CD4-positive, alpha-beta memory T cell (primary cell): ENCODE data around the gene TMEM237. TPM values are rescaled to one million over a fixed set of nuclear protein-coding genes. Genes with fewer than 3 reads are reported as not detected.

Experiments used
- CTCF ChIA-PET: fragments of 350-600 bp; sonication (Branson Sonifier 250); formaldehyde crosslinking; loops from one replicate; lab custom pipeline; 2021; ENCODE audit warnings: inconsistent platforms; ENCODE audit not compliant: partially characterized antibody; lab: Charles Lee
- POLR2A ChIA-PET: fragments of 350-600 bp; sonication (Branson Sonifier 250); formaldehyde crosslinking; loops from one replicate; lab custom pipeline; 2021; ENCODE audit not compliant: partially characterized antibody; lab: Charles Lee
- DNase-seq, 5 donors: peaks; one replicate each; pipeline versions ENCODE4 v3.0.0 to v3.0.0-alpha.2; 2020 to 2022; ENCODE audit warnings: mixed read lengths in 1 of 5
- H3K27ac ChIP-seq: one replicate; pipeline ENCODE4 v1.7.0; 2013; ENCODE audit warnings: low read depth, low read length
- H3K27me3 ChIP-seq: 2 replicates; pipeline ENCODE4 v1.7.0; 2013; ENCODE audit warnings: mild to moderate bottlenecking, low read length, moderate library complexity; ENCODE audit not compliant: insufficient read depth
- H3K36me3 ChIP-seq: 2 replicates; pipeline ENCODE4 v1.7.0; 2013; ENCODE audit warnings: mild to moderate bottlenecking, low read length, moderate library complexity; ENCODE audit not compliant: insufficient read depth
- H3K4me1 ChIP-seq: 2 replicates; pipeline ENCODE4 v1.7.0; 2013; ENCODE audit warnings: mild to moderate bottlenecking, low read length, moderate library complexity; ENCODE audit not compliant: insufficient read depth
- H3K4me3 ChIP-seq, 2 donors: one replicate each; pipeline ENCODE4 v1.7.0; 2013; ENCODE audit warnings: low read length in 2 of 2, mild to moderate bottlenecking in 1 of 2
- H3K9me3 ChIP-seq, 2 donors: one replicate each; pipeline ENCODE4 v1.7.0; 2013; ENCODE audit warnings: low read length in 2 of 2, control low read depth in 1 of 2; ENCODE audit not compliant: control insufficient read depth in 1 of 2
- H3K27ac Mint-ChIP-seq, 7 donors: one replicate each; pipeline ENCODE4 v1.8.0; 2020 to 2021; ENCODE audit warnings: mixed read lengths in 7 of 7, mild to moderate bottlenecking in 6 of 7, inconsistent platforms in 3 of 7, moderate library complexity in 3 of 7
- H3K27me3 Mint-ChIP-seq, 2 donors: one replicate each; pipeline ENCODE4 v1.8.0; 2020 to 2021; ENCODE audit warnings: mixed read lengths in 2 of 2
- H3K36me3 Mint-ChIP-seq, 2 donors: one replicate each; pipeline ENCODE4 v1.8.0; 2020 to 2021; ENCODE audit warnings: mixed read lengths in 2 of 2, inconsistent platforms in 1 of 2, mild to moderate bottlenecking in 1 of 2
- H3K4me1 Mint-ChIP-seq, 4 donors: one replicate each; pipeline ENCODE4 v1.8.0; 2020 to 2021; ENCODE audit warnings: mixed read lengths in 4 of 4, mild to moderate bottlenecking in 1 of 4
- H3K4me3 Mint-ChIP-seq, 8 donors: one replicate each; pipeline ENCODE4 v1.8.0; 2020 to 2021; ENCODE audit warnings: mixed read lengths in 8 of 8, mild to moderate bottlenecking in 7 of 8, moderate library complexity in 6 of 8, inconsistent platforms in 3 of 8
- H3K9me3 Mint-ChIP-seq, 8 donors: one replicate each; pipeline ENCODE4 v1.8.0; 2020 to 2021; ENCODE audit warnings: mixed read lengths in 8 of 8, mild to moderate bottlenecking in 5 of 8, inconsistent platforms in 3 of 8, moderate library complexity in 1 of 8
- intact Hi-C: fragments of 100-400 bp; cut with micrococcal nuclease; formaldehyde crosslinking; loops from one replicate; pipeline ENCODE4 v1.15.1; 2023
- polyA plus RNA-seq, 2 donors: library from polyadenylated mRNA; unstranded; fragments of 300-500 nt; fragmentation: Illumina TruSeq; gene quantifications; one replicate each; pipeline ENCODE4 v1.2.3, GENCODE V29; 2021
- total RNA-seq, 2 experiments: library from RNA; stranded (reverse); gene quantifications; one replicate each; pipeline ENCODE4 v1.2.3, GENCODE V29; 2021

The TMEM237 gene
- total and polyA plus RNA-seq, 4 experiments from 2014 or later, result 2.4 to 5.2 (median 3.8) TPM

DNA sequence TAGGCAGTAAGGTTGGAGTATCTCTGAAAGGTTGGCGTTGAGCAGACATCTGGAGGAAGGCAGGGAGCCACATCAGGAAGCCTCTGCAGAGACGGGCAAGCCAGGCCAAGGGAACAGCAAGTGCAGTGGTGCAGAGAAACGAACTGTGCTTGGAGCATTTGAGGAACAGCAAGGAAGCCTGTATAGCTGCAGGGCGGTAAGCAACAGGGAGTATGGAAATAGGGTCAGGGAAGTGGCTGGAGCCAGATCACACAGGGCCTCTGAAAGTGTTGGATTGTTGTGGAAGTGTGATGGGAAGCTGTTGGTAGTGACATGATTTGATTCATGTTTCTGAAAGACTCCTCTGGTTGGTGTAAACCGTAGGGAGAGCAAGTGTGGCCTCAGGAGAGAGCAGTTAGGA lies 13.4 kb upstream of the TMEM237 start:
- Histone ChIP-seq H3K36me3 (no peaks in the 10 kb centered on the region), H3K4me3 (no peak overlapping the region), H3K9me3 (no peaks in the 10 kb centered on the region), H3K27me3 (no peaks in the 10 kb centered on the region), H3K4me1 (no peaks in the 10 kb centered on the region), H3K27ac (no peak overlapping the region)
- Mint-ChIP-seq H3K4me1 (peaks cover 0 to 2% (median 0%) of the 10 kb centered on the region in 4 donors), H3K27ac (no peak overlapping the region), H3K27me3 (peaks cover 14 to 15% of the 10 kb centered on the region in 2 donors), H3K9me3 (no peaks in the 10 kb centered on the region), H3K4me3 (no peak overlapping the region), H3K36me3 (no peaks in the 10 kb centered on the region)
- CTCF ChIA-PET, result no interaction called here
- DNase-seq, result no peak
- intact Hi-C loops, result no loop called here
- POLR2A ChIA-PET, result interaction anchor here (2.8 kb wide), 1 partner anchor 14 kb away, joined by 15 read pairs; the partner anchor contains the start of gene TMEM237

- Mint-ChIP-seq H3K9me3 (no peaks in the 10 kb centered on the region), H3K27ac (no peak overlapping the region), H3K4me1 (peaks cover 0 to 2% (median 0%) of the 10 kb centered on the region in 4 donors), H3K27me3 (peaks cover 14 to 15% of the 10 kb centered on the region in 2 donors), H3K36me3 (no peaks in the 10 kb centered on the region), H3K4me3 (no peak overlapping the region)
- Histone ChIP-seq H3K27ac (no peak overlapping the region), H3K9me3 (no peaks in the 10 kb centered on the region), H3K36me3 (no peaks in the 10 kb centered on the region), H3K4me1 (no peaks in the 10 kb centered on the region), H3K27me3 (no peaks in the 10 kb centered on the region), H3K4me3 (no peak overlapping the region)
- ChIA-PET POLR2A (interaction anchor here (2.8 kb wide), 1 partner anchor 13 kb away, joined by 15 read pairs; the partner anchor contains the start of gene TMEM237), CTCF (no interaction called here)
- peak in 1 of 5 donors; percentile 7 for DNase-seq
- intact Hi-C loops, result no loop called here
Measured at GRCh38 chr2:201656102-201656501, 12.8 kb upstream of the TMEM237 start.

DNA sequence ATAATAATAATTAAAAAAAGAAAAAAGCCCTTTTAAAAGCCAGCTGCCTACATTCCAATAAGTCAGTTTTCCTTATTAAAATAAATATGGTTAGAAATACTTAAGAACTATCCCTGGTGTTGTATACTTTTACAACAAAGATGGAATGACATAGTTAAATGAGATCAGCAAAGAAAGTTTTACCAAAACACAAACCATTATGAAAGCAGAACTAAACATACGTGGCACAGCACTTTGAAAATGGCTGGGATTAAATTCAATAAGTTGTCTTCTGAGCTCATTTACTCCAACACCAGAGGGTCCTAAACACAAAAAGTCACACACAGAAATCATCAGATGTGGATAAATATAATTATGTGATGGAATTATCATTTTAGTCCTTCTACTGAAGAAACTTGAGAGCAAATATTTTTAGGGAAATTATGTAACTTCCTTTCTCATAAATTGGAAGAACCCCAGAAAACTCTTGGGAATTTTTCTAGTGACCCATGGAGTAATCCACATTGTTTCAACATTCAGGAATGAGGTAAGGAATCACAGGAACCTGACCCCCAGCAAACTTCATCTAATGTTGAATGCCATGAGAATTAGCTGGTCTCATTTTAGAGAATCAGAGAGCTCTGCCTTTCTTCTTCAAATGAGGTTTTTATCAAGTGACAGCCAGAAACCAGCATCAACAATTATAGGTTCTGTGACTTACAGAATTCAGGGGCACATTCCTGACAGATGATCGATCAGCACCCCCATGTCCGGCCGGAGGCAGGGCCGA lies 11.5 kb upstream of the TMEM237 start:
- no peak for DNase-seq
- no peaks in the 10 kb centered on the region for H3K27me3 ChIP-seq
- peaks cover 0 to 2% (median 0%) of the 10 kb centered on the region in 4 donors for H3K4me1 Mint-ChIP-seq
- no peaks in the 10 kb centered on the region for H3K36me3 Mint-ChIP-seq
- H3K27ac Mint-ChIP-seq, result no peak overlapping the region
- H3K27me3 Mint-ChIP-seq, result peaks cover 18 to 19% of the 10 kb centered on the region in 2 donors
- CTCF ChIA-PET, result no interaction called here
- no peak overlapping the region for H3K4me3 Mint-ChIP-seq
- H3K4me3 ChIP-seq, result no peak overlapping the region
- no peak overlapping the region for H3K27ac ChIP-seq
- no peaks in the 10 kb centered on the region for H3K4me1 ChIP-seq
- POLR2A ChIA-PET, result no interaction called here
- H3K36me3 ChIP-seq, result no peaks in the 10 kb centered on the region
- H3K9me3 ChIP-seq, result no peaks in the 10 kb centered on the region
- H3K9me3 Mint-ChIP-seq, result no peaks in the 10 kb centered on the region
- intact Hi-C loops, result no loop called here

GRCh38 chr2:201653221-201653620 lies 9.9 kb upstream of the TMEM237 start:
- ChIA-PET CTCF (no interaction called here), POLR2A (no interaction called here)
- Histone ChIP-seq H3K36me3 (no peaks in the 10 kb centered on the region), H3K27me3 (no peaks in the 10 kb centered on the region), H3K27ac (no peak overlapping the region), H3K9me3 (no peaks in the 10 kb centered on the region), H3K4me3 (no peak overlapping the region), H3K4me1 (no peaks in the 10 kb centered on the region)
- intact Hi-C loops, result no loop called here
- H3K27ac Mint-ChIP-seq, result peak overlapping the region in 1 of 7 donors; percentile 15
- no peak overlapping the region for H3K4me3 Mint-ChIP-seq
- DNase-seq, result no peak
- H3K4me1 Mint-ChIP-seq, result peaks cover 0 to 2% (median 0%) of the 10 kb centered on the region in 4 donors
- H3K27me3 Mint-ChIP-seq, result peaks cover 17 to 19% of the 10 kb centered on the region in 2 donors
- H3K36me3 Mint-ChIP-seq, result no peaks in the 10 kb centered on the region
- H3K9me3 Mint-ChIP-seq, result no peaks in the 10 kb centered on the region

DNA sequence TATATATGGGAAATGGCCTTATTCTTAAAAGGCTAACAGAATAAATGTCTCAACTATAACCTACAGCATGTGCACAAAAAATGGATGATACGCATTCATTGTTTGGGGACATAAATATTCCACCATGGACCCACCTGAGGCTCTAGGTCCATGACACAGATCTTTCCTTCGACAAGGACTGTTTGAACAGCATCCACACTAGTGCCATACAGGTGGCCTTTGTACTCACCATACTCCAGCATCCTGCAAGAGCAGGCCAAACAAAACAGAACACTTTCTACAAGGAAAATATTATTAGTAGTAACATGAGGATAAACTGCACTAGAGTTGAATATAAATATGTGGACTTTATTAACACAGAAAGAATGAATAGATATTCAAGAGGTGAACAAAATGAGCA lies 6.1 kb upstream of the TMEM237 start:
- Mint-ChIP-seq H3K27me3 (peaks cover 13 to 17% of the 10 kb centered on the region in 2 donors), H3K36me3 (no peaks in the 10 kb centered on the region), H3K9me3 (no peaks in the 10 kb centered on the region), H3K27ac (no peak overlapping the region), H3K4me1 (peaks cover 0 to 1% (median 0%) of the 10 kb centered on the region in 4 donors), H3K4me3 (no peak overlapping the region)
- H3K4me3 ChIP-seq, result no peak overlapping the region
- POLR2A ChIA-PET, result no interaction called here
- no peaks in the 10 kb centered on the region for H3K9me3 ChIP-seq
- intact Hi-C loops, result no loop called here
- H3K36me3 ChIP-seq, result no peaks in the 10 kb centered on the region
- H3K27ac ChIP-seq, result no peak overlapping the region
- H3K4me1 ChIP-seq, result no peaks in the 10 kb centered on the region
- H3K27me3 ChIP-seq, result no peaks in the 10 kb centered on the region
- no peak for DNase-seq
- CTCF ChIA-PET, result no interaction called here

- H3K4me1 ChIP-seq, result no peaks in the 10 kb centered on the region
- no peak overlapping the region for H3K27ac Mint-ChIP-seq
- H3K9me3 ChIP-seq, result no peaks in the 10 kb centered on the region
- no peaks in the 10 kb centered on the region for H3K9me3 Mint-ChIP-seq
- no peak overlapping the region for H3K4me3 Mint-ChIP-seq
- ChIA-PET POLR2A (no interaction called here), CTCF (no interaction called here)
- no peaks in the 10 kb centered on the region for H3K36me3 ChIP-seq
- peaks cover 4 to 7% of the 10 kb centered on the region in 2 donors for H3K27me3 Mint-ChIP-seq
- DNase-seq, result no peak
- H3K4me1 Mint-ChIP-seq, result peaks cover 3 to 15% (median 4%) of the 10 kb centered on the region in 4 donors
- no peak overlapping the region for H3K27ac ChIP-seq
- no peak overlapping the region for H3K4me3 ChIP-seq
- no peaks in the 10 kb centered on the region for H3K27me3 ChIP-seq
- intact Hi-C loops, result no loop called here
- peaks cover 0 to 5% of the 10 kb centered on the region in 2 donors for H3K36me3 Mint-ChIP-seq
Measured at GRCh38 chr2:201647431-201647830, 4.1 kb upstream of the TMEM237 start.

GRCh38 chr2:201644001-201644400 lies 698 bp upstream of the TMEM237 start:
- Histone ChIP-seq H3K4me1 (no peaks in the 10 kb centered on the region), H3K36me3 (no peaks in the 10 kb centered on the region), H3K27ac (no peak overlapping the region), H3K4me3 (no peak overlapping the region), H3K27me3 (no peaks in the 10 kb centered on the region), H3K9me3 (no peaks in the 10 kb centered on the region)
- peak overlapping the region; percentile 49 to 89 (median 85) for H3K4me3 Mint-ChIP-seq
- ChIA-PET CTCF (no interaction called here), POLR2A (interaction anchor here (1.2 to 2.9 kb wide), 4 partner anchors 13 to 528 kb away, joined by 3 to 29 read pairs (median 16); partner anchors contain the start of genes ALS2, CFLAR, STRADB and TRAK2)
- peaks cover 0 to 8% of the 10 kb centered on the region in 2 donors for H3K36me3 Mint-ChIP-seq
- H3K4me1 Mint-ChIP-seq, result peaks cover 7 to 23% (median 7%) of the 10 kb centered on the region in 4 donors
- H3K9me3 Mint-ChIP-seq, result no peaks in the 10 kb centered on the region
- DNase-seq, result peak in 1 of 5 donors; percentile 4
- intact Hi-C loops, result loop anchor here (5.0 kb wide), 2 partner anchors 682 to 733 kb away; partner anchors contain the start of genes BMPR2 and ORC2
- peak overlapping the region in 6 of 7 donors; percentile 84 to 95 (median 91) for H3K27ac Mint-ChIP-seq
- H3K27me3 Mint-ChIP-seq, result peaks cover 0 to under 1% of the 10 kb centered on the region in 2 donors
